ENCODE measurements around the gene SRPK3. TPM values are rescaled to one million over a fixed set of nuclear protein-coding genes. Genes with fewer than 3 reads are reported as not detected.
A peak's percentile ranks its signal among the peaks of the same experiment; 100 is the strongest.

SRPK3 gene
- total RNA-seq, 1 experiment from 2014 or later = not detected

DNA sequence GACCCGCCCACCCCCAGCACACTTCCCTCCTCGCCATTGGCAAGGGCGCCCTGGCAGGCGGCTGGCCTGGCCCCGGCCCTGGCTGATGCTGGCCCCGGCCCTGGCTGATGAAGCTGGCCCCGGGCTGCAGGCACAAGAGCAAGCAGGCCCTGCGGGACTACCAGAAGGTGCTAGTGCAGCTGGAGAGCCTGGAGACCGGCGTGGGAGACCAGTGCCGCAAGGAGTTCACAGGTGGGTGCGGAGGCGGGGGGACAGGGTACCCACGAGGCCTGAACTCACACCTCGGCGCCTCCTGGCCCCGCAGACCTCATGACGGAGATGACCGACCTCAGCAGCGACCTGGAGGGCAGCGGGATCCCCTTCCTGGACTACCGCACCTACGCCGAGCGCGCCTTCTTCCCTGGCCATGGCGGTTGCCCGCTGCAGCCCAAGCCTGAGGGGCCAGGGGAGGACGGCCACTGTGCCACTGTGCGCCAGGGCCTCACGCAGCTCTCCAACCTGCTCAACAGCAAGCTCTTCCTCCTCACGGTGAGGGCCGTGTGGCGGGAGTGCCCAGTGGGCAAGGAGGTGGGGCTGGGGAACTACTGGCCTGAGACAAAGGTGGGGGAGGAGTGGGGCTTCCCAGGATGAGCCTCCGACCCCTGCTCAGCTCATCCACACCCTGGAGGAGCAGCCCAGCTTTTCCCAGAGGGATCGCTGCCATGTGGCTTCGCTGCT lies 6.1 kb upstream of the SRPK3 start:
- Histone ChIP-seq H3K9me2 (replicated peaks; ENCODE audit: insufficient read depth, low read length) (no peaks in the 10 kb centered on the region), H3K9me3 (ENCODE audit: low read length) (no peaks in the 10 kb centered on the region), H3K79me2 (ENCODE audit: low read length) (no peaks in the 10 kb centered on the region), H3K27me3 (ENCODE audit: low read length) (no peaks in the 10 kb centered on the region), H3K4me3 (ENCODE audit: low read length) (no peak overlapping the region), H3K4me2 (ENCODE audit: low read depth, low read length, poor library complexity, severe bottlenecking) (no peak overlapping the region), H3K4me1 (ENCODE audit: low read length) (no peaks in the 10 kb centered on the region), H2AFZ (ENCODE audit: low read length) (no peak overlapping the region), H3K9ac (ENCODE audit: low read length) (no peak overlapping the region), H3K27ac (ENCODE audit: low read length) (no peak overlapping the region), H3K36me3 (ENCODE audit: insufficient read depth, low read length) (no peaks in the 10 kb centered on the region), H4K20me1 (ENCODE audit: insufficient read depth, low read depth, low read length) (no peaks in the 10 kb centered on the region)
- DNase-seq = no peak

GRCh38 chrX:153775293-153776119 lies 5.3 kb upstream of the SRPK3 start:
- Histone ChIP-seq H3K9me2 (replicated peaks; ENCODE audit: insufficient read depth, low read length) (no peaks in the 10 kb centered on the region), H3K27me3 (ENCODE audit: low read length) (no peaks in the 10 kb centered on the region), H4K20me1 (ENCODE audit: insufficient read depth, low read depth, low read length) (no peaks in the 10 kb centered on the region), H3K9ac (ENCODE audit: low read length) (no peak overlapping the region), H3K79me2 (ENCODE audit: low read length) (no peaks in the 10 kb centered on the region), H3K36me3 (ENCODE audit: insufficient read depth, low read length) (no peaks in the 10 kb centered on the region), H3K4me2 (ENCODE audit: low read depth, low read length, poor library complexity, severe bottlenecking) (no peak overlapping the region), H3K4me3 (ENCODE audit: low read length) (no peak overlapping the region), H3K9me3 (ENCODE audit: low read length) (no peaks in the 10 kb centered on the region), H3K27ac (ENCODE audit: low read length) (no peak overlapping the region), H2AFZ (ENCODE audit: low read length) (no peak overlapping the region), H3K4me1 (ENCODE audit: low read length) (no peaks in the 10 kb centered on the region)
- DNase-seq = no peak

DNA sequence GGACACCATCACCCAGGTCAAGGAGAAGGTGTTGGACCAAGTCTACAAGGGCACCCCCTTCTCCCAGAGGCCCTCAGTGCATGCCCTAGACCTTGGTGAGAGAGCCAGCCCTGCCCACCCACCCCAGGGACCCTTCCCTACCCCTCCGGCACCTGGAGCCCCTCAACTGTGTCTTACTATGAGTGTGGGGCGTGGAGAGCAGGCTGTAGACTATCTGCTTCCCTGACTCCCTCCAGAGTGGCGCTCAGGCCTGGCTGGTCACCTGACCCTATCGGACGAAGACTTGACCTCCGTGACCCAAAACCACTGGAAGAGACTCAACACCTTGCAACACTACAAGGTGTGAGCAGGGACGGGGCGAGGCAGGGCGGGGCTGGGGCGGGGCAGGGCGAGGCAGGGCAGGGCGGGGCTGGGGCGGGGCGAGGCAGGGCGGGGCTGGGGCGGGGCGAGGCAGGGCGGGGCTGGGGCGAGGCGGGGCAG lies 4.7 kb upstream of the SRPK3 start:
- Histone ChIP-seq H2AFZ (ENCODE audit: low read length) (no peak overlapping the region), H3K79me2 (ENCODE audit: low read length) (no peaks in the 10 kb centered on the region), H4K20me1 (ENCODE audit: insufficient read depth, low read depth, low read length) (no peaks in the 10 kb centered on the region), H3K4me2 (ENCODE audit: low read depth, low read length, poor library complexity, severe bottlenecking) (no peak overlapping the region), H3K4me1 (ENCODE audit: low read length) (no peaks in the 10 kb centered on the region), H3K36me3 (ENCODE audit: insufficient read depth, low read length) (no peaks in the 10 kb centered on the region), H3K4me3 (ENCODE audit: low read length) (no peak overlapping the region), H3K27ac (ENCODE audit: low read length) (no peak overlapping the region), H3K9ac (ENCODE audit: low read length) (no peak overlapping the region), H3K9me3 (ENCODE audit: low read length) (no peaks in the 10 kb centered on the region), H3K27me3 (ENCODE audit: low read length) (no peaks in the 10 kb centered on the region), H3K9me2 (replicated peaks; ENCODE audit: insufficient read depth, low read length) (no peaks in the 10 kb centered on the region)
- no peak for DNase-seq

DNA sequence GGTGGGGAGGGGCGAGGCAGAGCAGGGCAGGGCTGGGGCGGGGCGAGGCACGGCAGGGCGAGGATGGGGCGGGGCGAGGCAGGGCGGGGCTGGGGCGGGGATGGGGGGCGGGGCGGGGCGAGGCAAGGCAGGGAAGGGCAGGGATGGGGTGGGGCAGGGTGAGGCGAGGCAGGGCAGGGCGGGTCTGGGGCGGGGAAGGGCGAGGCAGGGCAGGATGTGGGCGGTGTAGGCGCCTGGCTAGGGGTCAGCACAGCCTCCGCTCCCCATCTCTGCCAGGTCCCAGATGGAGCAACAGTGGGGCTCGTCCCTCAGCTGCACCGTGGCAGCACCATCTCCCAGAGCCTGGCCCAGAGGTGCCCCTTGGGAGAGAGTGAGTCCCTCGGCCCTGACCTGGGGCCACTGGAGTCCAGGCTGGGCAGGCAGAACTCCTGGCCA lies 4.2 kb upstream of the SRPK3 start:
- H3K36me3 ChIP-seq (ENCODE audit: insufficient read depth, low read length) = no peaks in the 10 kb centered on the region
- H3K27me3 ChIP-seq (ENCODE audit: low read length) = no peaks in the 10 kb centered on the region
- H3K4me3 ChIP-seq (ENCODE audit: low read length) = no peak overlapping the region
- DNase-seq = peak; percentile 74
- no peaks in the 10 kb centered on the region for H3K9me2 ChIP-seq (replicated peaks; ENCODE audit: insufficient read depth, low read length)
- no peak overlapping the region for H2AFZ ChIP-seq (ENCODE audit: low read length)
- no peaks in the 10 kb centered on the region for H4K20me1 ChIP-seq (ENCODE audit: insufficient read depth, low read depth, low read length)
- H3K4me2 ChIP-seq (ENCODE audit: low read depth, low read length, poor library complexity, severe bottlenecking) = no peak overlapping the region
- no peaks in the 10 kb centered on the region for H3K9me3 ChIP-seq (ENCODE audit: low read length)
- no peaks in the 10 kb centered on the region for H3K79me2 ChIP-seq (ENCODE audit: low read length)
- no peak overlapping the region for H3K27ac ChIP-seq (ENCODE audit: low read length)
- H3K9ac ChIP-seq (ENCODE audit: low read length) = no peak overlapping the region
- H3K4me1 ChIP-seq (ENCODE audit: low read length) = no peaks in the 10 kb centered on the region

DNA sequence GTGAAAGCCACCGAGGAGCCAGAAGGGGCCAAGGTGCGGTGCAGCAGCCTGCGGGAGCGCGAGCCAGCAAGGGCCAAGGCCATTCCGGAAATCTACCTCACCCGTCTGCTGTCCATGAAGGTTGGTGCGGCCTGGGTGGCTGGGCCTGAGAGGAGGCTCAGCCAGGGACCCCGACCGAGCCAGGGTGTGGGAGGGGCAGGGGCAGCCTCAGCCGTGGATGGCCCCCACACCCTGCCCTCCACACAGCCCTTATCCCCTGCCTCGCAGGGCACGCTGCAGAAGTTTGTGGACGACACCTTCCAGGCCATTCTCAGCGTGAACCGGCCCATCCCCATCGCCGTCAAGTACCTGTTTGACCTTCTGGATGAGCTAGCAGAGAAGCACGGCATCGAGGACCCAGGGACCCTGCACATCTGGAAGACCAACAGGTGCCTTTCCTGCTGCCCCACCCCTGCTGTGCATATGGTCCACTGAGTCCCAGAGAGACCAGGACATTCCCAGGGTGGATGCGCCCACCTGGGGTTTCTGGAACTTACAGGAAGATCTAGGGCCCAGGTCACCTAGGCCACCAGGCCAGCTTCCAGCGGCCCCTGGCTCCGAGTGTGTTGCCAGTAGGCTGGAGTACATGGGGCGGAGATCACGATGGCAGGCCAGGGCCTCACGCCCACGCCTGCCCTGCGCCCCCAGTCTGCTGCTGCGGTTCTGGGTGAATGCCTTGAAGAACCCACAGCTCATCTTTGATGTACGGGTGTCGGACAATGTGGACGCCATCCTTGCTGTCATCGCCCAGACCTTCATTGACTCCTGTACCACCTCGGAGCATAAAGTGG lies 3.4 kb upstream of the SRPK3 start:
- H3K27ac ChIP-seq (ENCODE audit: low read length) = no peak overlapping the region
- no peaks in the 10 kb centered on the region for H3K4me1 ChIP-seq (ENCODE audit: low read length)
- H3K9me3 ChIP-seq (ENCODE audit: low read length) = no peaks in the 10 kb centered on the region
- H3K79me2 ChIP-seq (ENCODE audit: low read length) = no peaks in the 10 kb centered on the region
- H4K20me1 ChIP-seq (ENCODE audit: insufficient read depth, low read depth, low read length) = no peaks in the 10 kb centered on the region
- no peaks in the 10 kb centered on the region for H3K27me3 ChIP-seq (ENCODE audit: low read length)
- no peaks in the 10 kb centered on the region for H3K9me2 ChIP-seq (replicated peaks; ENCODE audit: insufficient read depth, low read length)
- H3K36me3 ChIP-seq (ENCODE audit: insufficient read depth, low read length) = no peaks in the 10 kb centered on the region
- H3K4me2 ChIP-seq (ENCODE audit: low read depth, low read length, poor library complexity, severe bottlenecking) = no peak overlapping the region
- DNase-seq = no peak
- no peak overlapping the region for H3K9ac ChIP-seq (ENCODE audit: low read length)
- H2AFZ ChIP-seq (ENCODE audit: low read length) = no peak overlapping the region
- no peak overlapping the region for H3K4me3 ChIP-seq (ENCODE audit: low read length)

- Histone ChIP-seq H3K27me3 (ENCODE audit: low read length) (no peaks in the 10 kb centered on the region), H3K36me3 (ENCODE audit: insufficient read depth, low read length) (no peaks in the 10 kb centered on the region), H3K79me2 (ENCODE audit: low read length) (no peaks in the 10 kb centered on the region), H4K20me1 (ENCODE audit: insufficient read depth, low read depth, low read length) (no peaks in the 10 kb centered on the region), H3K9me2 (replicated peaks; ENCODE audit: insufficient read depth, low read length) (no peaks in the 10 kb centered on the region), H3K4me3 (ENCODE audit: low read length) (no peak overlapping the region), H3K9me3 (ENCODE audit: low read length) (no peaks in the 10 kb centered on the region), H3K27ac (ENCODE audit: low read length) (no peak overlapping the region), H2AFZ (ENCODE audit: low read length) (no peak overlapping the region), H3K4me1 (ENCODE audit: low read length) (no peaks in the 10 kb centered on the region), H3K4me2 (ENCODE audit: low read depth, low read length, poor library complexity, severe bottlenecking) (no peak overlapping the region), H3K9ac (ENCODE audit: low read length) (no peak overlapping the region)
- no peak for DNase-seq
Observed at GRCh38 chrX:153778181-153778580, 2.7 kb upstream of the SRPK3 start.

GRCh38 chrX:153778684-153779101 lies 2.1 kb upstream of the SRPK3 start:
- Histone ChIP-seq H3K9me3 (ENCODE audit: low read length) (no peaks in the 10 kb centered on the region), H3K79me2 (ENCODE audit: low read length) (no peaks in the 10 kb centered on the region), H2AFZ (ENCODE audit: low read length) (no peak overlapping the region), H3K9me2 (replicated peaks; ENCODE audit: insufficient read depth, low read length) (no peaks in the 10 kb centered on the region), H3K4me3 (ENCODE audit: low read length) (no peak overlapping the region), H4K20me1 (ENCODE audit: insufficient read depth, low read depth, low read length) (no peaks in the 10 kb centered on the region), H3K36me3 (ENCODE audit: insufficient read depth, low read length) (no peaks in the 10 kb centered on the region), H3K27me3 (ENCODE audit: low read length) (no peaks in the 10 kb centered on the region), H3K27ac (ENCODE audit: low read length) (no peak overlapping the region), H3K4me2 (ENCODE audit: low read depth, low read length, poor library complexity, severe bottlenecking) (no peak overlapping the region), H3K4me1 (ENCODE audit: low read length) (no peaks in the 10 kb centered on the region), H3K9ac (ENCODE audit: low read length) (no peak overlapping the region)
- peak; percentile 61 for DNase-seq
